HG02763 (cell line): Measurements from ENCODE around the gene FBXO2.
"Not testable (repeated sequence)": the region's sequence is repeated elsewhere in the genome, so short reads cannot be mapped to it uniquely, and the experiment has no call there.

ENCODE experiments used
- ATAC-seq: cut with Tn5 transposase; IDR thresholded peaks from one replicate; pipeline ENCODE4 v1.9.1; 2021; ENCODE audit warnings: mild to moderate bottlenecking, moderate library complexity; ENCODE audit not compliant: unreplicated experiment

Gene FBXO2

GRCh38 chr1:11629184-11630016 is 24.8 kb downstream of the FBXO2 start:
- no peak for ATAC-seq

GRCh38 chr1:11628767-11629166 is 25.5 kb downstream of the FBXO2 start:
- no peak for ATAC-seq

- no peak for ATAC-seq
Measured at GRCh38 chr1:11626551-11626950, 27.7 kb downstream of the FBXO2 start.

GRCh38 chr1:11623702-11624101 is 30.5 kb downstream of the FBXO2 start:
- no peak for ATAC-seq

GRCh38 chr1:11622398-11622797 is 31.8 kb downstream of the FBXO2 start:
- no peak for ATAC-seq

- no peak for ATAC-seq
Measured at GRCh38 chr1:11620924-11621323, 33.3 kb downstream of the FBXO2 start.

GRCh38 chr1:11620405-11620804 is 33.8 kb downstream of the FBXO2 start:
- no peak for ATAC-seq

GRCh38 chr1:11617741-11618140 is 36.5 kb downstream of the FBXO2 start:
- no peak for ATAC-seq

- ATAC-seq = no peak
Measured at GRCh38 chr1:11617314-11617713, 36.9 kb downstream of the FBXO2 start.

- ATAC-seq = no peak
Measured at GRCh38 chr1:11616766-11617165, 37.5 kb downstream of the FBXO2 start.

GRCh38 chr1:11615090-11615489 is 39.1 kb downstream of the FBXO2 start:
- ATAC-seq = no peak

- ATAC-seq = no peak
Measured at GRCh38 chr1:11613347-11613746, 40.9 kb downstream of the FBXO2 start.

GRCh38 chr1:11611638-11612327 is 42.4 kb downstream of the FBXO2 start:
- ATAC-seq = no peak

GRCh38 chr1:11610629-11611180 is 43.5 kb downstream of the FBXO2 start:
- no peak for ATAC-seq

GRCh38 chr1:11609378-11609777 is 44.9 kb downstream of the FBXO2 start:
- ATAC-seq = not testable (repeated sequence)

- ATAC-seq = not testable (repeated sequence)
Measured at GRCh38 chr1:11608596-11609130, 45.6 kb downstream of the FBXO2 start.

- no peak for ATAC-seq
Measured at GRCh38 chr1:11606775-11607174, 47.5 kb downstream of the FBXO2 start.

- ATAC-seq = no peak
Measured at GRCh38 chr1:11602981-11603380, 51.2 kb downstream of the FBXO2 start.

- no peak for ATAC-seq
Measured at GRCh38 chr1:11602424-11602823, 51.8 kb downstream of the FBXO2 start.

GRCh38 chr1:11600836-11601235 is 53.4 kb downstream of the FBXO2 start:
- ATAC-seq = no peak

GRCh38 chr1:11599891-11600576 is 54.2 kb downstream of the FBXO2 start:
- no peak for ATAC-seq
